A549 (cell line): ENCODE measurements around the gene SPP1. TPM values are rescaled to one million over a fixed set of nuclear protein-coding genes. Genes with fewer than 3 reads are reported as not detected.
"Not testable (repeated sequence)": the region's sequence is repeated elsewhere in the genome, so short reads cannot be mapped to it uniquely, and the experiment has no call there.

ENCODE experiments used
- ATAC-seq, 2 experiments: fragments of 200-7000 bp in 1 of 2; fragments of >200 bp in 1 of 2; cut with Nextera tagmentation in 1 of 2; cut with Tn5 transposase in 1 of 2; 3 replicates each; pipeline versions ENCODE4 v1.8.0 to v1.9.1; 2018 to 2020; ENCODE audit warnings: mild to moderate bottlenecking in 1 of 2, moderate library complexity in 1 of 2
- CTCF ChIA-PET: fragments of 300-600 bp; sonication (Branson Sonifier 250); formaldehyde crosslinking; extraction: SDS; loops from one replicate; lab custom pipeline; 2021; ENCODE audit warnings: antibody characterized with exemption, inconsistent platforms; lab: Yijun Ruan, JAX
- POLR2A ChIA-PET: fragments of 350-600 bp; formaldehyde crosslinking; extraction: SDS; loops from one replicate; lab custom pipeline; 2021; ENCODE audit warnings: antibody characterized with exemption, inconsistent platforms; lab: Yijun Ruan, JAX
- DNase-seq, 2 experiments: peaks; one replicate each; pipeline versions ENCODE4 v3.0.0 to v3.0.0-alpha.2; 2011 to 2016; ENCODE audit warnings: low read depth in 1 of 2, low spot score in 1 of 2
- FAIRE-seq: peaks from 2 replicates; lab custom pipeline; 2011; peaks lifted over from hg19 to GRCh38; lab: Jason Lieb, UNC
- H3K27ac ChIP-seq, 2 experiments: fragments of >200 bp; sonication (Bioruptor Twin); formaldehyde crosslinking; 3 replicates each; pipeline ENCODE4 v1.5.1; 2016 to 2017
- H3K4me1 ChIP-seq: fragments of >200 bp; sonication (Bioruptor Twin); formaldehyde crosslinking; 3 replicates; pipeline ENCODE4 v1.6.1; 2016
- H3K4me2 ChIP-seq: fragments of >200 bp; sonication (Bioruptor Twin); formaldehyde crosslinking; 3 replicates; pipeline ENCODE4 v1.6.1; 2016
- H3K4me3 ChIP-seq: fragments of >200 bp; sonication (Bioruptor Twin); formaldehyde crosslinking; 3 replicates; pipeline ENCODE4 v1.5.1; 2016
- H3K9me3 ChIP-seq: fragments of >200 bp; sonication (Bioruptor Twin); formaldehyde crosslinking; 3 replicates; pipeline ENCODE4 v1.6.1; 2016
- BHLHE40 ChIP-seq: IDR thresholded peaks from 2 replicates; pipeline ENCODE4 v1.6.1; 2012; ENCODE audit warnings: low read depth, low read length, inconsistent platforms
- CBX8 ChIP-seq: fragments of 200-600 bp; sonication (generic); IDR thresholded peaks from 2 replicates; pipeline ENCODE4 v1.6.1; 2016
- CEBPB ChIP-seq, 2 experiments: fragments of >200 bp in 1 of 2; sonication (Bioruptor Twin) in 1 of 2; formaldehyde crosslinking in 1 of 2; IDR thresholded peaks; 2 replicates each; pipeline ENCODE4 v1.6.1; 2012 to 2016
- CHD2 ChIP-seq: fragments of 150-350 bp; IDR thresholded peaks from 2 replicates; pipeline ENCODE4 v1.6.1; 2014; ENCODE audit warnings: low read length; ENCODE audit not compliant: partially characterized antibody
- CHD4 ChIP-seq: fragments of 200-600 bp; sonication (generic); IDR thresholded peaks from 2 replicates; pipeline ENCODE4 v1.6.1; 2016; ENCODE audit warnings: antibody characterized with exemption, mild to moderate bottlenecking, borderline replicate concordance
- EHF ChIP-seq: fragments of 250-450 bp; sonication (Bioruptor Pico); IDR thresholded peaks from 2 replicates; pipeline ENCODE4 v1.5.0; 2020; ENCODE audit warnings: mild to moderate bottlenecking
- ESRRA ChIP-seq: fragments of 150-350 bp; IDR thresholded peaks from 2 replicates; pipeline ENCODE4 v1.6.1; 2014; ENCODE audit warnings: mild to moderate bottlenecking, low read length, borderline replicate concordance
- FOXS1 ChIP-seq: fragments of 250-450 bp; sonication (Bioruptor Pico); IDR thresholded peaks from 2 replicates; pipeline ENCODE4 v1.5.0; 2020; ENCODE audit warnings: mild to moderate bottlenecking, moderate library complexity
- GATA3 ChIP-seq: IDR thresholded peaks from 2 replicates; pipeline ENCODE4 v1.6.1; 2012; ENCODE audit warnings: borderline replicate concordance
- HES2 ChIP-seq: fragments of >200 bp; sonication (Bioruptor Twin); formaldehyde crosslinking; IDR thresholded peaks from 2 replicates; pipeline ENCODE4 v1.6.1; 2016
- HMGXB4 ChIP-seq: fragments of 250-450 bp; sonication (Bioruptor Pico); IDR thresholded peaks from 2 replicates; pipeline ENCODE4 v1.5.0; 2021; ENCODE audit warnings: mild to moderate bottlenecking, moderate library complexity, borderline replicate concordance
- HOXA7 ChIP-seq: fragments of 250-450 bp; sonication (Bioruptor Pico); IDR thresholded peaks from 2 replicates; pipeline ENCODE4 v1.5.0; 2020; ENCODE audit warnings: mild to moderate bottlenecking, moderate library complexity
- HOXB5 ChIP-seq: fragments of 250-450 bp; sonication (Bioruptor Pico); IDR thresholded peaks from 2 replicates; pipeline ENCODE4 v1.5.0; 2020; ENCODE audit warnings: mild to moderate bottlenecking, moderate library complexity
- KDM1A ChIP-seq: fragments of 200-600 bp; sonication (generic); IDR thresholded peaks from 2 replicates; pipeline ENCODE4 v1.6.1; 2016; ENCODE audit warnings: low read depth, mild to moderate bottlenecking
- MAFK ChIP-seq: fragments of 450-650 bp; IDR thresholded peaks from 2 replicates; pipeline ENCODE4 v1.6.1; 2014; ENCODE audit not compliant: partially characterized antibody
- MYC ChIP-seq: IDR thresholded peaks from 2 replicates; pipeline ENCODE4 v1.6.1; 2012; ENCODE audit warnings: mild to moderate bottlenecking, inconsistent platforms, low read length, improper control_type of control experiment, borderline replicate concordance
- POLR2AphosphoS2 ChIP-seq: conservative IDR thresholded peaks from 2 replicates; pipeline ENCODE4 v1.6.1; 2012; ENCODE audit warnings: low read length, improper control_type of control experiment, inconsistent platforms
- RAD21 ChIP-seq, 2 experiments: fragments of >200 bp in 1 of 2; sonication (Bioruptor Twin) in 1 of 2; formaldehyde crosslinking in 1 of 2; IDR thresholded peaks in 1 of 2; conservative IDR thresholded peaks in 1 of 2; 2 replicates in 1 of 2; 3 replicates in 1 of 2; pipeline ENCODE4 v1.6.1; 2012 to 2018; ENCODE audit warnings: inconsistent platforms in 1 of 2
- RFX5 ChIP-seq: fragments of 450-650 bp; IDR thresholded peaks from 2 replicates; pipeline ENCODE4 v1.7.1; 2014; ENCODE audit warnings: antibody characterized with exemption, mild to moderate bottlenecking, moderate library complexity
- TFCP2L1 ChIP-seq: fragments of 250-450 bp; sonication (Bioruptor Pico); IDR thresholded peaks from 2 replicates; pipeline ENCODE4 v1.5.0; 2021; ENCODE audit warnings: mild to moderate bottlenecking
- TP53 ChIP-seq: fragments of 250-450 bp; sonication (Bioruptor Pico); IDR thresholded peaks from 2 replicates; pipeline ENCODE4 v1.5.0; 2021; ENCODE audit warnings: mild to moderate bottlenecking, moderate library complexity
- WGBS: methylation state at CpG from one replicate; pipeline ENCODE4 v1.1.6; 2017; ENCODE audit errors: missing lambda C conversion rate; 5-methylcytosine and 5-hydroxymethylcytosine counted together
- polyA plus RNA-seq, 4 experiments: library from polyadenylated mRNA; depleted of rRNA in 3 of 4; stranded (reverse); fragments of >200 nt; fragmentation: RNase III in 1 of 4; extraction: RNeasy Plus Mini Kit Qiagen cat#74134 plus additional on column Dnase treatment in 1 of 4; gene quantifications; 2 replicates in 3 of 4; 3 replicates in 1 of 4; pipeline ENCODE4 v1.2.3, GENCODE V29; 2011 to 2017
- TF ChIP-seq, protein P1 (sequence below): fragments of 150-350 bp; IDR thresholded peaks from 2 replicates; pipeline ENCODE4 v1.6.1; 2014; ENCODE audit warnings: low read depth, mild to moderate bottlenecking, low read length
- TF ChIP-seq, protein P2 (sequence below): fragments of 450-650 bp; IDR thresholded peaks from 2 replicates; pipeline ENCODE4 v1.6.1; 2014; ENCODE audit warnings: antibody characterized with exemption

The SPP1 gene
- polyA plus RNA-seq, 2 of the 4 experiments (the other 2 are of a cell fraction): 226 to 415 TPM

DNA sequence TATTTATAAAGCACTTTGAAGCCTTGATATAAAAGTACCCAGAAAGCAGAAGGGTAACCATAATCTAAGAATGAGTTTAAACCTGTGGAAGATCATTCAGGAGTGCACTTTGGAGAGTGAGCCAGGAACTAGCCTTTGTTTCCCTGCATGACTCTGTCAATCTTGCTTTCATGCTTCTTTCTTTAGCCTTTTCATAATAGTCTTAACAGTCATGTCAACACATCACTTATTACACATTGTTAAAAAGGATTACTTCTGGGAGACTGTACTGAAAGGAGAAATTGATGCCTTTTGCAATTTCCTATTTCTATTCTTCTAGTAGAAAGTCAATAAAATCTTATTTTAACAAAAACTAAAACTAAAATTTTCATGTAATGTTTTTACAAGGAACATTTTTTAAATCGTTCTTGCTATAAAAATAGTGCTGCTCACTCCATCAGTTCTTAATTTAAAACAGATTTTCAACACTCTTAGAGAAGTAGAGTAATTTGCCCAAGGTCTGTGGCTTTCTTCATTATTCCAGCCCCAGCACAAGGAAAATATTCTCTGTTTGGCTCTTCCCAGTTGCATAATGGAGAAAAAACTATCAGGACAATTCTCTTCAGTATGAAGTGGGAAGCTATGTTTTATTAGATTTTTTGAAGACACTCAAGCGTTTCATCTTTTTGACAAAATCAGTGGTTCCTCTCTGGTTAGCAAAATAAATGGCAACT lies 35.4 kb upstream of the SPP1 start:
- ChIA-PET POLR2A (no interaction called here), CTCF (no interaction called here)
- no peaks in the 10 kb centered on the region for H3K4me1 ChIP-seq
- WGBS: 47% methylated on average over 2 of the region's 2 CpGs
- no peak overlapping the region for H3K4me2 ChIP-seq
- no peak overlapping the region for H3K4me3 ChIP-seq
- no peaks in the 10 kb centered on the region for H3K9me3 ChIP-seq
- no peak for TF ChIP-seq TFCP2L1
- no peak for TF ChIP-seq ESRRA
- no peak for TF ChIP-seq TP53 (CRISPR knock-in tag)
- no peak for TF ChIP-seq KDM1A
- no peak for TF ChIP-seq FOXS1
- no peak for TF ChIP-seq RFX5
- no peak for TF ChIP-seq BHLHE40
- TF ChIP-seq HES2: no peak
- no peak for TF ChIP-seq HOXA7 (CRISPR knock-in tag)
- no peak for TF ChIP-seq MYC
- no peak for TF ChIP-seq HMGXB4 (CRISPR knock-in tag)
- TF ChIP-seq POLR2AphosphoS2: no peak
- no peak for TF ChIP-seq GATA3
- TF ChIP-seq, protein P1, sequence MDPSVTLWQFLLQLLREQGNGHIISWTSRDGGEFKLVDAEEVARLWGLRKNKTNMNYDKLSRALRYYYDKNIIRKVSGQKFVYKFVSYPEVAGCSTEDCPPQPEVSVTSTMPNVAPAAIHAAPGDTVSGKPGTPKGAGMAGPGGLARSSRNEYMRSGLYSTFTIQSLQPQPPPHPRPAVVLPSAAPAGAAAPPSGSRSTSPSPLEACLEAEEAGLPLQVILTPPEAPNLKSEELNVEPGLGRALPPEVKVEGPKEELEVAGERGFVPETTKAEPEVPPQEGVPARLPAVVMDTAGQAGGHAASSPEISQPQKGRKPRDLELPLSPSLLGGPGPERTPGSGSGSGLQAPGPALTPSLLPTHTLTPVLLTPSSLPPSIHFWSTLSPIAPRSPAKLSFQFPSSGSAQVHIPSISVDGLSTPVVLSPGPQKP: no peak
- TF ChIP-seq CEBPB (IDR thresholded peaks at IDR 0.05): no peak
- no peak for TF ChIP-seq MAFK
- no peak for ATAC-seq
- DNase-seq: no peak
- no peak for FAIRE-seq
- no peak overlapping the region for H3K27ac ChIP-seq

DNA sequence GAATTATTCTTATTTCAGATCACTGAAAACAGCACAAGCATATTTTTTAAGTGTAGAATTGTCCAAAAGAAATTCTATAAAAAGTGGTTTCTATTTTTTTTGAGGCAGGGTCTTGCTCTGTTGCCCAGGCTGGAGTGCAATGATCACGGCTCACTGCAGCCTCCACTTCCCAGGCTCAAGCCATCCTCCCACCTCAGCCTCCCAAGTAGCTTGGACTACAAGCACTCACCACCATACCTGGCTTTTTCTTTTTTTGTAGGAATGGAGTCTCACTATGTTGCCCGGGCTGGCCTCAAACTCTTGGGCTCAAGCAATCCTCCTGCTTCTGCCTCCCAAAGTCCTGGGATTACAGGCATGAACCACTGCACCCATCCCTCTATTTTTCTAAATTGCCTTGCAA lies 34.7 kb upstream of the SPP1 start:
- 64% methylated on average over 2 of the region's 2 CpGs for WGBS
- ATAC-seq, H3K4me2 ChIP-seq, FAIRE-seq, POLR2A ChIA-PET, H3K4me3 ChIP-seq, CTCF ChIA-PET, H3K4me1 ChIP-seq, DNase-seq, H3K9me3 ChIP-seq, H3K27ac ChIP-seq: not testable (repeated sequence)

DNA sequence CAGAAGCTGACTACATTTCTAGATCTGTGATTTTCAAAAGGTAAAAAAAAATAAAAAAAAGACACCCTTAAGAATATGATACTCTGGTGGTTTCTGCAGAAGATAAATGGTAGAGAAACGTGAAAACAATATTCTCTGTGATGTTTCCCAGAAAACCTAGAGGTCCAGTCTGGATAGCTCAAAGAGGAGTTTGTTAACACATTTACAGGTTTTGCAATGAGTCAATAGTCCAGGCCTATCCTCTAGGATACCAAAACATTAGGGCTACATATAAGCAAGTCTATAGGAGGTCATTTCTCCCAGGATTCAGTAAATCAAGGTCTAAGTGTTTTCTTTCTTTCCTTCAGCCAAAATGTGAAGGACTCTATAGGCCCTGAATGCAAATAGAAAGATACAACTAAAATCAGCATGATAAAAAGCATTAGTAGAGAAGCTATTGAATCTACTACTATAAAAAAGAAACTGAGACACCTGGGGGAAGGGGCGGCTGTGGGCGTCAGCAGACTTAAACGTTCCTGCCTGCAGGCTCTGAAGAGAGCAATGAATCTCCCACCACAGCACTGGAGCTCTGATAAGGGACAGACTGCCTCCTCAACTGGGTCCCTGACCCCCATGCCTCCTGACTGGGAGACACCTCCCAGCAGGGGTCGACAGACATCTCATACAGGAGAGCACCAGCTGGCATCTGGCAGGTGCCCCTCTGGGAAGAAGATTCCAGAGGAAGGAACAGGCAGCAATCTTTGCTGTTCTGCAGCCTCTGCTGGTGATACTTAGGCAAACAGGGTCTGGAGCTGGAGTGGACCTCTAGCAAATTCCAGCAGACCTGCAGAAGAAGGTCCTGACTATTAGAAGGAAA lies 33.7 kb upstream of the SPP1 start:
- H3K4me2 ChIP-seq: no peak overlapping the region
- DNase-seq (no peak), FAIRE-seq (no peak), ATAC-seq (no peak)
- H3K27ac ChIP-seq: no peak overlapping the region
- 76% methylated on average over 4 of the region's 5 CpGs for WGBS
- ChIA-PET POLR2A (no interaction called here), CTCF (interaction anchor here (1.0 kb wide), 1 partner anchor 67 kb away, joined by 3 read pairs; no protein-coding TSS in a partner anchor)
- H3K4me3 ChIP-seq: no peak overlapping the region
- H3K9me3 ChIP-seq: no peaks in the 10 kb centered on the region
- H3K4me1 ChIP-seq: no peaks in the 10 kb centered on the region
- no peak for TF ChIP-seq HES2
- no peak for TF ChIP-seq RAD21 (conservative IDR thresholded peaks at IDR 0.05 in 1 of 2, IDR thresholded peaks at IDR 0.05 in 1 of 2)
- no peak for TF ChIP-seq TP53 (CRISPR knock-in tag)
- TF ChIP-seq, protein P2, sequence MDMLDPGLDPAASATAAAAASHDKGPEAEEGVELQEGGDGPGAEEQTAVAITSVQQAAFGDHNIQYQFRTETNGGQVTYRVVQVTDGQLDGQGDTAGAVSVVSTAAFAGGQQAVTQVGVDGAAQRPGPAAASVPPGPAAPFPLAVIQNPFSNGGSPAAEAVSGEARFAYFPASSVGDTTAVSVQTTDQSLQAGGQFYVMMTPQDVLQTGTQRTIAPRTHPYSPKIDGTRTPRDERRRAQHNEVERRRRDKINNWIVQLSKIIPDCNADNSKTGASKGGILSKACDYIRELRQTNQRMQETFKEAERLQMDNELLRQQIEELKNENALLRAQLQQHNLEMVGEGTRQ: no peak
- no peak for TF ChIP-seq CHD4
- TF ChIP-seq EHF (CRISPR knock-in tag): no peak
- no peak for TF ChIP-seq CHD2
- TF ChIP-seq CBX8: no peak
- no peak for TF ChIP-seq BHLHE40
- TF ChIP-seq HOXB5 (CRISPR knock-in tag): no peak
